8988T (cell line): ENCODE measurements around the gene RNF125.
"Not testable (repeated sequence)": the region's sequence is repeated elsewhere in the genome, so short reads cannot be mapped to it uniquely, and the experiment has no call there.

Experiments
- DNase-seq: peaks from one replicate; pipeline ENCODE4 v3.0.0; 2011

The RNF125 gene

DNA sequence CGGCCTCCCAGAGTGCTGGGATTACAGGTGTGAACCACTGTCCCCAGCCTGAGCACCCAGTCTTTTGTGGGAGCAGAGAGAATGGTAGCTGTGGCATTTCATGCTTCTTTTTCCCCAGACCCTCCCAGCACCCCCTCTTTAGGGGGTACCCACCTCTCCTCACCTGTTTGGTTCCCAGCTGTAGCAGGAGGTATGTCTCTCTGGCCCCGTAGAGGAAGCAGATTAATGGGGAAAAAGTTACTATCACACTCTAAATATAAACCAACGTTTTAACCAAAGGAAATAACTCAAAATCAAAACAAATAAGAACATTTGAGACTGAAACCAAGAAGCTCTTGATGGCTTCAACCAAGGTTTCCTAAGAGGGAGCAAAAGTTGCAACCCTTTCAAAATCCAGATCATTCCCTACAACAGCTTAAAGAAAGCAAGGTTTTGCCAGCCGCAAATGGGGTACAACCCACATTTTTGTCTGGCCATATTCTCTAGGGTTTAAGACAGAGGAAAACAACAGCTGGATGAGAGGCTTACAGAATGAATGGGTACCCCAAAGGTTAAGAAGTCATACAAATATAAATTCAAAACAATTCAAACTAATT is 8.0 kb downstream of the RNF125 start:
- no peak for DNase-seq

DNA sequence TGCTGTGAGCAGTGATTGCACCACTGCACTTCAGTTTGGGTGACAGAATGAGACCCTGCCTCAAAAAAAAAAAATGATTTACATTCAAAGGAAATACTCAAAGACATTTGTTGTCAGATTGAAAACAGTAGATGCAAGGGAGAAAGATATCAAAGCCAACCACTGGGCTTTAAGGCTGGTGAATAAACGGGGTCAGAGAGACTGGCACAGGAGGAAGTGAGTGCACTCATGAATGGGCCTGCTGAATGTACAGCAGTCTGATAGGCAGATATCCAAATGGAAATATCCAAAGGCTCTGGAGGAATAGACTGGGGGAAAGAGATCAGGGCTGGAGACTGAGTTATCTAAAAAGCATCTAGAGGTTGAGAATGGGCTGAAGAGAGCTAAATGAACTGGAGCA is 10.9 kb downstream of the RNF125 start:
- DNase-seq = no peak

DNA sequence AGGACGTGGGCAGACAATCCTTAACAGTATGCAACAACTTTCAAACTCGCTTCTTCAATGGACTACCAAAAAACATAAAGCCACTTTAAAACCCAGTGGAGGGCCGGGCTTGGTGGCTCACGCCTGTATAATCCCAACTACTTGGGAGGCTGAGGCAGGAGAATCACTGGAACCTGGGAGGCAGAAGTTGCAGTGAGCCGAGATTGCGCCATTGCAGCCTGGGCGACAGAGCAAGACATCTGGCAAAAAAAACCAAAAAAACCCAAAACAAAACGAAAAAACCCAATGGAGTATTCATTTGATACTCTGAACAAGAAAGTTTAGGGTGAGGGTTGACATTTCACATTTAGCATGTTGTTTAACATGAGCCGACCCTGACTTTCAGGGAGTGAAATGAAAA is 14.0 kb downstream of the RNF125 start:
- no peak for DNase-seq

DNA sequence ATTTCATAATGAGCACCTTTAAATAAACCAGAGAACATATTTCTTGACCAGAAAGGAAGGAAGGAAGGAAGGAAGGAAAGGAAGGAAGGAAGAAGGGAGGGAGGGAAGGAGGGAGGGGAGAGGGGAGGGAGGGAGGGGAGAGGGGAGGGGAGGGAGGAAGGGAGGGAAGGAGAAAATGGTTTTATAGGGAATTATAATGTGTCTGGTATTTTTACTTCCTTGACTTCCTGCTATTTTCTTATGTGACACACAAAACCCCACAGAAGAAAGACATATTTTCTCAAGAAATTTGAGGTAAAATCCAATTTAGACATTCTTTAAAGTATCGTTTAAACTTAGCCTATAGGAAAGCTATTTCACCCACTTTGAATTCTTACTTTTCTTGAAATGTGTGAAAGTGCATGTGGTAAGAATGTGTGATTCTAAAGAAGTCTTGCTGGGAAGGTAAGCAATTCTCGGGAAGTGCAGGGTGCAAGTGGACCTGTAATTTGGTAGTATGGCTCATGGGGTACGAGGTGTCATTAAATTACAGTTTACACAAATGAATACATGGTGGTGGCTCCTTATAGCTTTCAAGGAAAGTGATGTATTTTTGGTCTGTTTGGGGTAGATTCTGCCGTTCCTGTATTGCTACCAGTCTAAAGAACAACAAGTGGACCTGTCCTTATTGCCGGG is 18.0 kb downstream of the RNF125 start:
- DNase-seq = no peak

DNA sequence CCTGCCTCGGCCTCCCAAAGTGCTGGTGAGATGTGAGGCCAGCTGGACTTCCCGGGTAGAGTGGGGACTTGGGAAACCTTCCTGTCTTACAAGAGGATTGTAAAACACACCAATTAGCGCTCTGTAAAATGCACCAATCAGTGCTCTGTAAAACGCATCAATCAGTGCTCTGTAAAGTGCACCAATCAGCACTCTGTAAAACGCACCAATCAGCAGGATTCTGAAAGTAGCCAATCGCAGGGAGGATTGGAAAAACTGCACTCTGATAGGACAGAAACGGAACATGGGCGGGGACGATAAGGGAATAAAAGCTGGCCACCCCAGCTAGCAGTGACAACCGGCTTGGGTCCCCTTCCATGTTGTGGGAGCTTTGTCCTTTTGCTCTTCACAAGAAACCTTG is 19.0 kb downstream of the RNF125 start:
- DNase-seq = no peak

DNA sequence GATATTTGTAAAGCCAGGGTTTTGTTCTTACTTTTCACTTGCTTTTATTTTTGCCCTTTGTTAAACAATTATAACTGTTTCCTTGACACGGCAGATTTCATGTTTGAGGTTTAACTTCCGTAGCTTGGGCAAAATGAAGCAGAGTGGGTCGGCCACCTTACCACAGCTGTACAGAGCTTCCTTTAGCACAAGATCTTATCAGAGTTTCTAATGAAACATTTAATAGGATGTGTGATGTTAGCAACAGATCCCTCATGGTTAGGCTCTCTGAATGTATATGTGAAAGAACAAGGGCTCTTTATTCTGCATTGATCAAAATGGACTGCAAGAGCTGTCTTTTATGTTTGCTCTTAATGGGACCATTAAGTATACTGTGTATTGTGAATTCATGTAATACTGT is 22.3 kb downstream of the RNF125 start:
- DNase-seq = no peak

DNA sequence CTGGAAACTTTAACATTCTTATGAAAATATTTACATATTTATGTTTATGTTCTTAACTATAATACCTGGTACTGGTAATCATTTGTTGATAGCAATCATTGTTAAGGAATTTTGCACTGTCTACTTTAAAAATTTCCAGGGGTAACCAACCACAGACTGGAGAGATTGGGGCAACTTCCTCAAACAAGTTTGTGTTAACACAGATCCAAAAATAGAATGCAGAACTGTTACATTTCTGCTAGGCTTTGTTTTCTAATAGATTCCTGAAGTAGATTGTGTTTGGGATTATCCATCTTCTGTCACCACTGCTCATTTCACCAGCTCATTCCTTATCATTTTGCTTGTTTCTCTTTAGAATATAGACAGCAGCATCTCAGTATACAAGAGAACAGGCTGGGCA is 23.7 kb downstream of the RNF125 start:
- DNase-seq = no peak

DNA sequence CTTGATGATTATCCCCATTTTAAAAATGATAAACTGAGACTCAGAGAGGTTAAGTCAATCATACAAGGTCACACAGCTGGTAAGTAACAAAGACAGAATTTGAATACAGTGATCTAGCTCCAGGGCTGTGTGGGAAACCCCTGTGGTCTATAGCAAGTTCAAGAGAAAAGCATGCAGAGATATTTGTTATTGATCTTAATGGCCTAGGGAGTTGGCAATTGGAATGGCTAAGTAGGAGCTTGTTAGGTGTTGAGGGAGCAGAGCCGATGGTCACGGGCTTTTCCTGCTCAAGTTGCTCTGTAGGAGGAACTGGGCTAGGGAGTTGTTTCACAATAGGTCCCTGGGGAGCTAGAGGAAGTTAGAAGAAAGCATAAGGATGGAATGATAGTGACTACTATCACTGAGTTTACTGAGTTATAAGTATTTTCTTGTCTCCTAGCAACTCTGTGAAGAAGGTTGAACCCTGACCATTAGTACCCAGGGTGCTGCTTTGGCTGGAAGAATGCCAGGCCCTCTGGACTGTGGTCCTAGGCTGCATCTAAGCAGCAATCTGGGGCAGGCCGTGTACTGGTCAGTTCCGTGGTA is 30.0 kb downstream of the RNF125 start:
- DNase-seq = no peak

DNA sequence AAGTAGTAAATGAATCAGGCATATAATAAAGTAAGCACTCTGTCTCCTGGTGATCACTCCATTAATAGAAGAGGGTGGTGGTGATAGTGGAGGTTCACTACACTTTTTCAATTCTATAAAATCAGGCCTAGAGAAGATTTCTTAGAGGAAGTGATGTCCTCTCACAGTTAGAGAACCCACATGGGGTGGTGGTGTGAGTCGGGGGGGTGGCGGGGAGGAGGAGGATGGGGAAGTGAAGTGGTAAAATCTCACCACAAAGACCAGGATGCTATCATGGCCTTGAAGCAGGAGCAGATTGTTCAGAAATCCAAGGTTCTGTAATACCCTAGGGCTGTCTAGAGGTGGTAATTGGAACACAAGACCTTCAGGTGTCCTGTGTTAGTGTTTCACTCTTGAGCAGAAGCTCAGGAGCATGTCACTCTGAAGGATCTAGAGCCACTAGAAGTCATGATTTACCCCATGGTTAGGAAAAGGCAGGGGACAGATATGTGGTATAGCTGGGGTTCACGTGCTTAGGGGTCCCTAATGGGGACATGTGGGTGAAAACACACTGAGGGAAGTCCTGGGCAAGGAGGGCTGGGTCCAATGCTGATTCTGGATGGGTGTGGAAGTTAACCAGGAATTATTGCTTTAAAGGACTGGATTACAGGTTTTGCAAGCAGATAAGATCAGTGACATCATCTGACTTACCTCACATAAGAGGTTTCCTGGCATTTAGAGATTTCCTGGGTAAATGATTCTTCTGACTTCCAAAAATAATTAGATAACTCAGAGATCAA is 31.0 kb downstream of the RNF125 start:
- no peak for DNase-seq

DNA sequence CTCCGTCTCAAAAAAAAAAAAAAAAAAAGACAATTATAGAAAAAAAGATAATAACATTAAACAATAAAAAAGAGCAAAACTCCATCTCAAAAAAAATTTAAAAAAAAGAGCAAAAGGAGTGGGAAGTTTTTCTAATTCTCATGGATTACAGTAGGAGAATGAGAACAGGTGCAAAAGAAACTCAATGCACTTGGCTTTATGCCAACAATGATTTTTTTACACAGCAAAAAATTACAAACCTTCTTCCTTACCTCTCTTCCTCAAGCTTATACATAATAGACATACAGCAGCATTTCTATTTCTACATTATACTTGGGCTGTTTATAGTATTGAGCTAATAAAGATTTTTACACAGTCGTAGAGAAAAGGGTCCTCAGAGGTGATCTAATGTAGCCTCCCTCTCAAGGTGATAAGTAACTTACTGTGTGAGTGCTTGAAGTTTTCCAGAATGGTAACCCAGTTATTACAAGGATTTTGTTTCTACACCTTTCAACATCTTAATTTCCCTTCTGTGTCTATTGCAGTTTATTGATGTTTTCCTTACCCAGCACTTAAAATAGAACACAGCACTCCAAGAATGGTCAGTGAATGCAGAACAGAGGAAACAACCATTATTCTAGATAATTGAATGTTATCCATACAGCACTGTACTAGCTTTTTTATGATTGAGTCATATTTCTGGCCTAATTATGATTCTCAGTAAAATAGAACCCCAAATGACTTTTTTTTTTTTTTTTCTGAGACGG is 38.2 kb downstream of the RNF125 start:
- no peak for DNase-seq

DNA sequence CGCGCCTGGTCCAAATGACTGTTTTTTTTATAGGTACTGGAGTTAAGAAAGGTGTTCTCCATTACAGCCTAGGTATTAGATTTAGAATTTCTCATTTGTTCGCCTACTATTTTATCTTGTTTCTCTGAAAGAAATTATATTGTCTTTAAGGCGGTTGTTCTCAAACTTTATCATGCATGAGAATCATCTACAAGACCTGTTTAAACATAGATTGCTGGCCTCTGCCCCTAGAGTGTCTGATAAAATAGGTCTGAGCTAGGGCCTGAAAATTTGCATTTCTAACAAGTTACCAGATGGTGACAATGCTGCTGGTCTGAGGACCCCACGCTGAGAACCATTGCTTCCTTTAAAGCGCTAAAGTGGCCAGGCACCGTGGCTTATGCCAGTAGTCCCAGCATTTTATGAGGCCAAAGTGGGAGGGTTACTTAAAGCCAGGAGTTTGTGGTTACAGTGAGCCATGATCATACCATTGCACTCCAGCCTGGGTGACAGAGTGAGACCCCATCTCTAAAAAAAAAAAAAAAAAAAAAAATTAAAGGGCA is 39.1 kb downstream of the RNF125 start:
- DNase-seq = no peak

DNA sequence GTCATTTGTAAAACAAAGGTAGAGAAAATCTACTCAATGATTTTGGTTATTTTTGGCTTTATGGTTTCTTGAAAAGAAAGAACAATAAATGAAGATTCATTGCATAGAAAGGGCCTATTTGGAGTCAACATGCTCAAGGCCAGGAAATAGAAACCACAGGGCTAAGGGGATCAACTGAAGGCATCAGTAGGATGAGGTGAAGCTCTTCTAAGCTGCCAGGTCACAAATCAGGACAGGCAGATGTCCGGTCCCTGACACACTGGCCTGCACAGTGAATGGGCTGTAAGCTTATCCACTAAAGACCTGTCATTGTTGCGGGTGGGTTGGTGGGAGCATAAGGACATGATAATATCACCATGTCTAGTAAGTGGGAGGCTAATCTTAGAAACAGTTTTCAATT is 41.4 kb downstream of the RNF125 start:
- no peak for DNase-seq

DNA sequence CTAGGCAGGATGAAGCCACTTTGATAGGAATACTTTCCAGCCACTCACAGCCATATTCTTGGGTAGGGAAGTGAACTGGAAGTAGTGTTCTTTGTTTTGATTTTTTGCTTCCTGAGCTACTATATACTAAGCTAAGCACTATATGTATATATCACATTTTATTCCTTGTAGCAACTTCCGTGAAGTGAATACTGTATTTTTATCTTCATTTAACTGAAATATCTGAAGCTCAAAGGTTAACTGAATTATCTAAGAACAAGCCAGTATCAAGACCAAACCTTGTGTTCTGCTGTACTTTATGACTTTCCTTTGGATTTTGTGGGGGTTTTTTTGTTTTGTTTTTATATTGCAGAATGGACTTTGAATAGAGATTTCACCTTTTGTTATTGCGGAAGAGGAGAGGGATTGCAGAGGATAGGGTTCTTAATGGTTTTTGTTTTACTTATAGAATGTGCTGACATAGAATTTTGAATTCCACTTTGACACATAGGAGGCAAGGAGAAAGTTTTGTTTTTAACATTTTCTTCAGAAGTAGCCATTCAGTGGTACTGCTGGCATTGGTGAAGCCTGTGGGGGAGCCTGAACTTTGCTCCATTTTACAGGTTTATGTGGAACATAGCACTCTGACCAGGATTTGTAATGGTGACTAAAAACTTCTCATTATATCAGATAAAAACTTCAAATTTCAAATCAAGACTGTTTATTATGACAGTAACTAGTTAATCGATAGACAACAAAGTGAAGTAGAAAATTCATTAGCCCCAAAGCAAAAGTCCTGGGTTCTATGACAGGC is 48.9 kb downstream of the RNF125 start:
- no peak for DNase-seq

DNA sequence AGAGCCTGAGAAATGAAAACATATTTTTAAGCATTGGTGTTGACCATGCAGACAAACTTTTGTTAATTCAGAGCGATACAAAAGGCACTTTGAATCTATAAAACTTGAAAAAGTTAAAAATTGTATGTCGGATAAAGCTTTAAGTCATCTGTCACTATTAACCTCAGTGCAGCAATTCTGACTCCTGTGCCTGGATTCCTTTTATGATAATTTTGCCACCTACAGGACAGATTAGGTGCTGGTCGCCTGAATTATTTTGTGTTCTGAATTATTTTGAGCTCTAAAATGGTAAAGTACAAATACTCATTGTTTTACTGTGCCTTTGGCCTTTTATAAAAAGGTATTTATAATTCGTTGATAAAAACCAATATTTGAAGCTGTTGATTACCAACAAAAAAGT is 53.7 kb downstream of the RNF125 start:
- no peak for DNase-seq

DNA sequence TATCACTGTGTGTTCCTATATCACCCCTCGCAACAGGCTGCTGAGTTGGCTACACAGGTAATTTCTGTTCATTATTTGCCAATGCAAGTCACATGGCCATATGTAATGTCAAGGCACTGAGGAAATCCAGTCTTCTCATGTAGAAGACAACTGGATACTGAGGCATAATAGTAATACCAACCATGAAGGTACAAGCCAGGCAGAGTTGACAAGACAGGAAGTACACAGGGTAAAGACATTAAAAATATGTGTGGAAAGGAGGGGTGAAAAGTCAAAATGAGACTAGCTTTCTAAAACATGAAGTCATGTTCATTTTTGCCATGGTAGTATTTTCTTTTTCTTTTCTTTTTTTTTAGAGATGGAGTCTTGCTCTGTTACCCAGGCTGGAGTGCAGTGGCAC is 55.6 kb downstream of the RNF125 start:
- no peak for DNase-seq

DNA sequence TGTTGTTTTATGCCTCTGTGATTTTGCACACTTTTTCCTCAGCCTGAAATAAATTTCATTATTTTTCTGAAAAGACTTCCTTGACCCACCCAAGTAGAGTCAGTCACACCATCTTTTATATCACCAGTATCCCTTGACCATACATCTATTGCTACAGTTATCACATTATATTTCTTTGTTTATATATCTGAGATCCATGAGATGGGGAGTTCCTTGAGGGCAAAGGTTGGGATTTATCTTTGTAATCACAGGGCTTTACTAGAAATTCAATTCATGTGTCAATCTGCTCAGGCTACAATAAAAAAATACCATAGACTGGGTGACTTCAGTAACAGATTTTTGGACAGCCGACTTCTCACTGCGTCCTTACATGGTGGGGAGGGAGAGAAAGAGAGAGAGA is 60.2 kb downstream of the RNF125 start:
- no peak for DNase-seq

DNA sequence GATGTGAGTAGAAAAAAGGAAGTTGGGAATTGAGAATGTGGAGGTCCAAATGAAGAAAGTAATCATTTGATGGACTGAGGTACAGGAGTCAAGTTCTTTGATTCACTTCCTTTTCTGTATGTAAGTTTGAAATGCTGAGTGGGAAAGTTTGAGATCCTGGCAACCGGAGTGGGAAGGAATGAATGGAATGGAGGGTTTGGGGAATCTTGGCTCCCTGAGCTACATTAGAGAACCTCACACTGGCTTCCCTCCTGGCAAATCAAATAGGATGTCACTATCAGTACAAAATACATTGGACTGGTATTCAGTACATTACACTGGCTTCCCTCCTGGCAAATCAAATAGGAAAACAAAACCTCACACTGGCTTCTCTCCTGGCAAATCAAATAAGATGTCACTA is 63.3 kb downstream of the RNF125 start:
- no peak for DNase-seq

DNA sequence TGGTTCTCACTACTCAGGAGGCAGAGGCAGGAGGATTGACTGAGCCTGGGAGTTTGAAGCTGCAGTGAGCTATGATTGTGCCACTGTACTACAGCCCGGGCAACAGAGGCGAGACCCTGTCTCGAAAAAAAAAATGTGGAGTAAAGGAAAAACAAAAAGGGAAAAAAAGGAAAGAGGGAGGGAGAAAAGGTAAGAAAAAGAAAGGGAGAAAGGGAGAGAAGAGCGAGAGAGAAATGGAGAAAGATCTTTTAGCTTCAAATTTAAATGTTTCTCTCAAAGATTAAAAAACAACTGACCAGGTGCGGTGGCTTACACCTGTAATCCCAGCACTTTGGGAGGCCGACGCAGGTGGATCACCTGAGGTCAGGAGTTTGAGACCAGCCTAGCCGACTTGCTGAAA is 65.2 kb downstream of the RNF125 start:
- no peak for DNase-seq

DNA sequence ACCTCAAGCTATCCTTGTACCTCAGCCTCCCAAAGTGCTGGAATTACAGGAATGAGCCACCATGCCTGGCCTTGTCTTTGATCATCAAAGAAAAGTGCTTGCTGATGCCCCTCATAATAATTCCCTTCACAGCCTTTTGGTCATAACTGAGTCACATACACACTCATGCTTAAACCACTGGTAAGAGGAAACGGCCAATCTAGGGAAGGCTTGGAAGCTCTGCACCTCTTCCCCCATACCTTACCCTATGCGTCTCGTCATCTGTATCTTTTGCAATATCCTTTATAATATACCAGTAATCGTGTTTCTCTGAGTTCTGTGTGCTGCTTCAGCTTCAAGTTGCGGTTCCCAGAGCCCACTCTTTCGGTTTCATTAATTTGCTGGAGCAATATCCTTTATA is 68.3 kb downstream of the RNF125 start:
- peak; percentile 32 for DNase-seq

DNA sequence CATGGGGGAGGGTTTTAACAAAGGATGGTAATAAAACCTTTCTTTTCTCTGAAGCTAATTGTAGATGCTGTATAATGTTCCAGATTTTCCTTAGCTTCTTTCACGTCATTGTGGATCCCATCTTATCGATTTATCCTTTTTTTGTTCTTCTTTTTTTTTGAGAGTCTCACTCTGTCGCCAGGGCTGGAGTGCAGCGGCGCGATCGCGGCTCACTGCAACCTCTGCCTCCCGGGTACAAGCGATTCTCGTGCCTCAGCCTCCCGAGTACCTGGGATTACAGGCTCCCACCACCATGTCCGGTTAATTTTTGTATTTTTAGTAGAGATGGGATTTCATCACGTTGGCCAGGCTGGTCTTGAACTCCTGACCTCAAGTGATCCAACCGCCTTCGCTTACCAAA is 72.2 kb downstream of the RNF125 start:
- not testable (repeated sequence) for DNase-seq

DNA sequence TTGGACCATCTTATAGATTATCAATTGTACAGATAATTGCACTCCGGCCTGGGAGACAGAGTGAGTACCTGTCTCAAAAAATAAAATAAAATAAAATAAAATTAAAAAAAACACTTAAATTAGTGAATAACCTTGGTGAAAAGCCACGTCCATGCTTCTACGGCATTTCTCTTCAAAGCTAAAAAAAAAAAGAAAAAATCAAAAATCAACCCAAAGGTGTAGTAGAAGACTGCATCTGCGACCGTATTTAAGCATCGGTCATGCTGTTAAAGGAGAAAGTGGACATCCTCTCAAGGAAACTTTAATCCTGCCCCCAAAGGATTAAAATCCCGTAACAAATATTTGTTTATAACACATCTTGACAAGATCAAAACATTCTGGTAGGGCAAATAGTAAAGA is 72.7 kb downstream of the RNF125 start:
- no peak for DNase-seq
